ENCODE results near the gene CCDC142. TPM values are rescaled to one million over a fixed set of nuclear protein-coding genes. Genes with fewer than 3 reads are reported as not detected.

CCDC142 gene
- total and polyA plus RNA-seq, 9 of the 15 experiments (the other 6 are each of a cell fraction or from before 2014, with no cell fraction given), result 0.55 to 11.7 (median 7.2) TPM

DNA sequence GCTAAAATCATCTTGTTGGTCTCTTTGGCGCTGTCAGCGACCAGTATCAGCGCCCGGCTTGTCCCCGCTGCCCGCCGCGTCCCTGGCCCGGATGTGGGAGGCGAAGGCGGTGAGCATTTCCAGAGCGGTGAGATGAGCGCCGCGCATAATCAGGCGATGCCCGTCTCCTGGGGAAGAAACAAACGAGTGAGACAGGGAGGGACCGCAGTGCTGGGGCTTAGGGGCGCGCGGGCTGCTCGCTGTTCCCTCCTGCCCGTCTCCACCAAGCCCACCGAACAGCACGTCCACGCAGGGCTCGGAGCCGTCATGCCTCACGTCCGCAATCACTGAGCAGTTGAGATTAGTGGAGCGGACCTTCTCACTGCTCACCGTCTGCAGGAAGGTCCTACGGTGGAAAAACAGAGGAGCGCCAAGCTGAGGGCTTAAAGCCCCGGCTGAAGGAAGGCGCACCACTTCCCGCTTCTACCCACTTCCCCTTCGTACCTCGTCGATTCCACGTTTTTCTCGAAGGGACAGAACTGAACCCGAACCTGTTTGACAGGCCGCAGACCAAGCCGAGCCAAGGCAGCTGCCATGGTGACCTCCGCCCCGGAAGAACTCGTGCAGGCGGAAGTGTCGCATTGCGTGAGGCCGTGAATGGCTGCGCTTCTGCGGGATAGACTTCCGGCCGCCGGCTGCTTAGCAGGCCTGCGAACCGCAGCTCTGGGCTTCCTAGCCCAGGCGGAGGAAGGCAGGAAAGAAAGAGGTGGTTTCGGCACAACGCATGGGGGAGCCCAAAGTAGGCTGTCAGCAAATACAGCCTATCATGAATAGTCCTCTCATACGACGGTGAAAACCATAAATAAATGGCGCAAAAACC, 10.5 kb downstream of the CCDC142 start, which contains the start of gene MRPL53 (continued):
- TF ChIP-seq, protein P1, sequence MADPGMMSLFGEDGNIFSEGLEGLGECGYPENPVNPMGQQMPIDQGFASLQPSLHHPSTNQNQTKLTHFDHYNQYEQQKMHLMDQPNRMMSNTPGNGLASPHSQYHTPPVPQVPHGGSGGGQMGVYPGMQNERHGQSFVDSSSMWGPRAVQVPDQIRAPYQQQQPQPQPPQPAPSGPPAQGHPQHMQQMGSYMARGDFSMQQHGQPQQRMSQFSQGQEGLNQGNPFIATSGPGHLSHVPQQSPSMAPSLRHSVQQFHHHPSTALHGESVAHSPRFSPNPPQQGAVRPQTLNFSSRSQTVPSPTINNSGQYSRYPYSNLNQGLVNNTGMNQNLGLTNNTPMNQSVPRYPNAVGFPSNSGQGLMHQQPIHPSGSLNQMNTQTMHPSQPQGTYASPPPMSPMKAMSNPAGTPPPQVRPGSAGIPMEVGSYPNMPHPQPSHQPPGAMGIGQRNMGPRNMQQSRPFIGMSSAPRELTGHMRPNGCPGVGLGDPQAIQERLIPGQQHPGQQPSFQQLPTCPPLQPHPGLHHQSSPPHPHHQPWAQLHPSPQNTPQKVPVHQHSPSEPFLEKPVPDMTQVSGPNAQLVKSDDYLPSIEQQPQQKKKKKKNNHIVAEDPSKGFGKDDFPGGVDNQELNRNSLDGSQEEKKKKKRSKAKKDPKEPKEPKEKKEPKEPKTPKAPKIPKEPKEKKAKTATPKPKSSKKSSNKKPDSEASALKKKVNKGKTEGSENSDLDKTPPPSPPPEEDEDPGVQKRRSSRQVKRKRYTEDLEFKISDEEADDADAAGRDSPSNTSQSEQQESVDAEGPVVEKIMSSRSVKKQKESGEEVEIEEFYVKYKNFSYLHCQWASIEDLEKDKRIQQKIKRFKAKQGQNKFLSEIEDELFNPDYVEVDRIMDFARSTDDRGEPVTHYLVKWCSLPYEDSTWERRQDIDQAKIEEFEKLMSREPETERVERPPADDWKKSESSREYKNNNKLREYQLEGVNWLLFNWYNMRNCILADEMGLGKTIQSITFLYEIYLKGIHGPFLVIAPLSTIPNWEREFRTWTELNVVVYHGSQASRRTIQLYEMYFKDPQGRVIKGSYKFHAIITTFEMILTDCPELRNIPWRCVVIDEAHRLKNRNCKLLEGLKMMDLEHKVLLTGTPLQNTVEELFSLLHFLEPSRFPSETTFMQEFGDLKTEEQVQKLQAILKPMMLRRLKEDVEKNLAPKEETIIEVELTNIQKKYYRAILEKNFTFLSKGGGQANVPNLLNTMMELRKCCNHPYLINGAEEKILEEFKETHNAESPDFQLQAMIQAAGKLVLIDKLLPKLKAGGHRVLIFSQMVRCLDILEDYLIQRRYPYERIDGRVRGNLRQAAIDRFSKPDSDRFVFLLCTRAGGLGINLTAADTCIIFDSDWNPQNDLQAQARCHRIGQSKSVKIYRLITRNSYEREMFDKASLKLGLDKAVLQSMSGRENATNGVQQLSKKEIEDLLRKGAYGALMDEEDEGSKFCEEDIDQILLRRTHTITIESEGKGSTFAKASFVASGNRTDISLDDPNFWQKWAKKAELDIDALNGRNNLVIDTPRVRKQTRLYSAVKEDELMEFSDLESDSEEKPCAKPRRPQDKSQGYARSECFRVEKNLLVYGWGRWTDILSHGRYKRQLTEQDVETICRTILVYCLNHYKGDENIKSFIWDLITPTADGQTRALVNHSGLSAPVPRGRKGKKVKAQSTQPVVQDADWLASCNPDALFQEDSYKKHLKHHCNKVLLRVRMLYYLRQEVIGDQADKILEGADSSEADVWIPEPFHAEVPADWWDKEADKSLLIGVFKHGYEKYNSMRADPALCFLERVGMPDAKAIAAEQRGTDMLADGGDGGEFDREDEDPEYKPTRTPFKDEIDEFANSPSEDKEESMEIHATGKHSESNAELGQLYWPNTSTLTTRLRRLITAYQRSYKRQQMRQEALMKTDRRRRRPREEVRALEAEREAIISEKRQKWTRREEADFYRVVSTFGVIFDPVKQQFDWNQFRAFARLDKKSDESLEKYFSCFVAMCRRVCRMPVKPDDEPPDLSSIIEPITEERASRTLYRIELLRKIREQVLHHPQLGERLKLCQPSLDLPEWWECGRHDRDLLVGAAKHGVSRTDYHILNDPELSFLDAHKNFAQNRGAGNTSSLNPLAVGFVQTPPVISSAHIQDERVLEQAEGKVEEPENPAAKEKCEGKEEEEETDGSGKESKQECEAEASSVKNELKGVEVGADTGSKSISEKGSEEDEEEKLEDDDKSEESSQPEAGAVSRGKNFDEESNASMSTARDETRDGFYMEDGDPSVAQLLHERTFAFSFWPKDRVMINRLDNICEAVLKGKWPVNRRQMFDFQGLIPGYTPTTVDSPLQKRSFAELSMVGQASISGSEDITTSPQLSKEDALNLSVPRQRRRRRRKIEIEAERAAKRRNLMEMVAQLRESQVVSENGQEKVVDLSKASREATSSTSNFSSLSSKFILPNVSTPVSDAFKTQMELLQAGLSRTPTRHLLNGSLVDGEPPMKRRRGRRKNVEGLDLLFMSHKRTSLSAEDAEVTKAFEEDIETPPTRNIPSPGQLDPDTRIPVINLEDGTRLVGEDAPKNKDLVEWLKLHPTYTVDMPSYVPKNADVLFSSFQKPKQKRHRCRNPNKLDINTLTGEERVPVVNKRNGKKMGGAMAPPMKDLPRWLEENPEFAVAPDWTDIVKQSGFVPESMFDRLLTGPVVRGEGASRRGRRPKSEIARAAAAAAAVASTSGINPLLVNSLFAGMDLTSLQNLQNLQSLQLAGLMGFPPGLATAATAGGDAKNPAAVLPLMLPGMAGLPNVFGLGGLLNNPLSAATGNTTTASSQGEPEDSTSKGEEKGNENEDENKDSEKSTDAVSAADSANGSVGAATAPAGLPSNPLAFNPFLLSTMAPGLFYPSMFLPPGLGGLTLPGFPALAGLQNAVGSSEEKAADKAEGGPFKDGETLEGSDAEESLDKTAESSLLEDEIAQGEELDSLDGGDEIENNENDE (IDR thresholded peaks at IDR 0.05; ENCODE audit: low read depth, low read length), result no peak
- TF ChIP-seq TSC22D4 (tag; IDR thresholded peaks at IDR 0.05) (no peak), ZNF436 (CRISPR knock-in tag; IDR thresholded peaks at IDR 0.05) (peak; percentile 52; the same call in 1 of the 2 replicates), HDGF (IDR thresholded peaks at IDR 0.05) (no peak), RFX7 (CRISPR knock-in tag; IDR thresholded peaks at IDR 0.05) (0 out of 2 replicates have a peak, but pooled peaks have one; percentile 50), PTRF (tag; IDR thresholded peaks at IDR 0.05) (no peak), JUNB (CRISPR knock-in tag; conservative IDR thresholded peaks at IDR 0.05) (no peak), ZNF699 (CRISPR knock-in tag; IDR thresholded peaks at IDR 0.05; ENCODE audit: insufficient replicate concordance) (no peak), MTA2 (IDR thresholded peaks at IDR 0.05; ENCODE audit: low read depth) (peak; percentile 81)
- TF ChIP-seq, protein P2, sequence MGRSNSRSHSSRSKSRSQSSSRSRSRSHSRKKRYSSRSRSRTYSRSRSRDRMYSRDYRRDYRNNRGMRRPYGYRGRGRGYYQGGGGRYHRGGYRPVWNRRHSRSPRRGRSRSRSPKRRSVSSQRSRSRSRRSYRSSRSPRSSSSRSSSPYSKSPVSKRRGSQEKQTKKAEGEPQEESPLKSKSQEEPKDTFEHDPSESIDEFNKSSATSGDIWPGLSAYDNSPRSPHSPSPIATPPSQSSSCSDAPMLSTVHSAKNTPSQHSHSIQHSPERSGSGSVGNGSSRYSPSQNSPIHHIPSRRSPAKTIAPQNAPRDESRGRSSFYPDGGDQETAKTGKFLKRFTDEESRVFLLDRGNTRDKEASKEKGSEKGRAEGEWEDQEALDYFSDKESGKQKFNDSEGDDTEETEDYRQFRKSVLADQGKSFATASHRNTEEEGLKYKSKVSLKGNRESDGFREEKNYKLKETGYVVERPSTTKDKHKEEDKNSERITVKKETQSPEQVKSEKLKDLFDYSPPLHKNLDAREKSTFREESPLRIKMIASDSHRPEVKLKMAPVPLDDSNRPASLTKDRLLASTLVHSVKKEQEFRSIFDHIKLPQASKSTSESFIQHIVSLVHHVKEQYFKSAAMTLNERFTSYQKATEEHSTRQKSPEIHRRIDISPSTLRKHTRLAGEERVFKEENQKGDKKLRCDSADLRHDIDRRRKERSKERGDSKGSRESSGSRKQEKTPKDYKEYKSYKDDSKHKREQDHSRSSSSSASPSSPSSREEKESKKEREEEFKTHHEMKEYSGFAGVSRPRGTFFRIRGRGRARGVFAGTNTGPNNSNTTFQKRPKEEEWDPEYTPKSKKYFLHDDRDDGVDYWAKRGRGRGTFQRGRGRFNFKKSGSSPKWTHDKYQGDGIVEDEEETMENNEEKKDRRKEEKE (IDR thresholded peaks at IDR 0.05; ENCODE audit: borderline replicate concordance in 1 of 2, control insufficient read depth in 1 of 2, low read depth in 2 of 2, low read length in 1 of 2), result no peak

Data from K562 (cell line).